Raji (cell line): Measurements from ENCODE around the gene VASH1.

ENCODE experiments used
- POLR2A ChIP-seq: IDR thresholded peaks from 2 replicates; pipeline ENCODE4 v1.6.1; 2011; ENCODE audit warnings: low read depth, low read length, control low read depth; ENCODE audit not compliant: insufficient read depth

The VASH1 gene

GRCh38 chr14:76820700-76821099, 59.4 kb downstream of the VASH1 start:
- TF ChIP-seq POLR2A = no peak

DNA sequence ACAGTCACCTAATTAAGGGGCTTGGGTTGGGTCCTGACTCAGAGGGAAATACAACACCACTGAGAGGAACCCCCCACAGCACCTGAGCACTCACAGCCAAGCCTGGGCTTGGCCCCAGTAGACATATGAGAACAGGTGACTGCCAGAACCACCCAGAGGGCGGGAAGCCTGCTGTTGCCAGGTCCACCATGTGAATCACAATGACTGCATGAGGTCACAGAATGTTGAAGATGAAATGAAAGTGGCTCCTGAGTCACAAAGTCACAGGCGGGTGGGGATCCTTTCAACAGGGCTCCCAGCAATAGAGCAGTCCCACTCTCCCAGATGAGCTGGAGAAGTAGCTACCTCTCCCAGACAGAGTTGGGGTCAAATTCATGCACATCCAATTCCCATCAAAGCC, 64.9 kb downstream of the VASH1 start, which contains the start of gene LRRC74A:
Gene LRRC74A, plus strand, starts transcription at position 287 of the 400 bp plus-strand sequence. CDS start 290 bp downstream, outside the sequence.
- no peak for TF ChIP-seq POLR2A

DNA sequence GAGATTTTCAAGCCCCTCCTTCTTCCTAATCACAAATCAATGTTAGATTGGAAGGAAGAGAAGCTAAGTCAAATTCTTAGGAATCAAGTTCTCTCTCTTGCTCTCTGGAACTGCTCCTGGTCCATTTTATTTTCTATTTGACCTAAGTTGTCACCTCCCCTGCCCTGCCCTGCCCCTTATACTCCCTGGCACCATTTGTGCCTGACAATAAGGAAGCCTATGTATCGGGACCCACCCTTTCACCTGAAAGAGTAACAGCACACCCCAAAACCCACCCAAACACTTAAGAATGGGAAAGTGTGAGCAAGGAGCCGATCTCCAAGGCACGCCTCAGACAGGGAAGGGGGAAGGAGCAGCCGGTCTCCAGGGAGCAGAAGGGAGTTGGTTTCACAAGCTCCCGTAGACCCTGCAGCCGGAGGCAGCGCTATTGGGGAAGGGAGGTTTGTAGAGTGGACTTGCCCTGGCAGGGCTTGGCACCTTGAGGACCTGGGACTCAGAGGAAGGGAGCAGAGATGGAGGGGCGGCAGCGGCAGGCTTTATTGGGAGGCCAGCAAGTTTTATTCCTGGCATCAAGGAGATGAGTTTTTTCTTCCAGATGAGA, 66.5 kb downstream of the VASH1 start:
- TF ChIP-seq POLR2A = no peak

DNA sequence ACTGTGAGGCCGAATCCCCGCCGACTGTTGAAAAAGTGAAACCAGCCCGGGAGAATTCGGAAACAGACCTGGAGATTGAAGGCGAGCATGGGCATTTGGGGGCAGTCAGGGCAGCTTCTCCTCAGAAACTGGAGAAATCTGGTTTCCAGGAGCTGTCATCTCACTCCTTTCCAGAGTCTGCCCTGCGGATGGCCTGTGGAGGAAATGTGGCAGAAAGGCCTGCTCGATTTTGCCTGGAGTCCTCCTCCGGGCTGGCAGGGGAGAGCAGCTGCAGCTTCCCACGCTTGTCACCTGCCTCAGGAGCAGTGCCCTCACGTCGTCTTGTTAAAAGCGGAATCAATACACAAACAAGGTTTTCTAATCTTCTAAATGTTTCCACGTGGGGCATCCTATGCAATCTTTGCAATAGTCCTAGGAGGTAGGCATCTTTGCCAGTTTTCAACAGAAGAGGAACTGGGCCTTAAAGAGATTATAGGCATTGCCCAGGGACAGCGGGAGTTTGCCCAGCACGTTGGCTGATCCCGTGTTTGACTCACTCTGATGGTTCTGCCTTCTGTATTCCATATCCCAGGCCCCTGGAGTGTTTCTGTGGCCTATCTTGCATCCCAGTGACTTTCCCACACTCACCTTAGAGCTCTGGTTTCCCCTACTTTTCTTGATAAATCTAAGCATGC, 67.2 kb downstream of the VASH1 start:
- no peak for TF ChIP-seq POLR2A

DNA sequence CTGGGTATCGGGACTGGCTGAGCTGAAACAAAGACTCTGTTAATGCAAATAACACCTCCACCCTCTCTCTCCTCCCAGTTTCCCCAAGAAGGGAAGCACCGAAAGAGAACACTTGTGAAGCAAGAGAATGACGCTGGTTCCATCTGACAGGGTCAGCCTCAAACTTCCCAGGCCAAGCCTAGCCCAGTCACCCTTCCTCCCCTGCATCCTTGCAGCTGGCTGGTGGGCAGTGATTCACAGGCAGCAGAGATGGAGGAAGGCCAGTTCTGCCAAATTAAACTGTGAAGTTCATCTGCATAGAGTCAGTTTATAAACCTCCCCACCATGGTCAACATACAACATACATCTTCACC, 67.7 kb downstream of the VASH1 start:
- TF ChIP-seq POLR2A = no peak

DNA sequence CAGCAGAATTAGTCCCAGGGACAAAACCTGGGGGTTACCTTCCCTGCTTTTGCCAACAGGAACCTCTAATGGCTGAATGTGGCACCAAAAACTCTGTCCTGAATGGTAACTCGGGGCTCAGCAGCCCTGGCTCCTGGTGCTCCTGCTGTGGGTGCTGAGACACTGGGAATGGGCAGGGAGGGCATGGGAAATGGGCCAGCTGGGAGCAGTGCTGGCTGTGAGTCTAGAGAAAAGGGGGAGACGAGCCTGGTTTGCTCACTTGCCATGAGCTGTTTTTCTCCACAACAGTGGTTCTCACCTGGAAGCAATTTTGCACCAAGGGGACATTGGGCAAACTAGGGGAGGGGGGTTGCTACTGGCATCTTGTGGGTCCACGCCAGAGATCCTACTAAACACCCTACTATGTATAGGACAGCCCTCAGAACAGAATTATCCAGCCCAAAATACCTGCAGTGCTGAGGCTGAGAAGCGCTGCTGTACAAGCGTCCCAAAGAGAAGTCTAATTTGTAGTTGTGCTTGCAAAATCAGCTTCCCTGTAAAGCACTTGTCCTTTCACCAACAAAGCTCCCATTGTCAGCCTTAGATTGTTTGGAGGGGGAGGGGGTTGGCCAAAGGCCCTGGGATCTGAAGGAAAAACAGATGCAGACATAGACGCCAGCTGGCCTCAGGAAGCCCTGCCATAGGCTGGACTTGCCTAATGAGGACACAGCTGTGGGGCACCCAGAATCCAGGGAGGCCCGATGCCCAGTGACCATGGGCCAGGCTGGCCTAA, 68.6 kb downstream of the VASH1 start:
- no peak for TF ChIP-seq POLR2A

GRCh38 chr14:76830556-76830955, 69.3 kb downstream of the VASH1 start:
- no peak for TF ChIP-seq POLR2A

DNA sequence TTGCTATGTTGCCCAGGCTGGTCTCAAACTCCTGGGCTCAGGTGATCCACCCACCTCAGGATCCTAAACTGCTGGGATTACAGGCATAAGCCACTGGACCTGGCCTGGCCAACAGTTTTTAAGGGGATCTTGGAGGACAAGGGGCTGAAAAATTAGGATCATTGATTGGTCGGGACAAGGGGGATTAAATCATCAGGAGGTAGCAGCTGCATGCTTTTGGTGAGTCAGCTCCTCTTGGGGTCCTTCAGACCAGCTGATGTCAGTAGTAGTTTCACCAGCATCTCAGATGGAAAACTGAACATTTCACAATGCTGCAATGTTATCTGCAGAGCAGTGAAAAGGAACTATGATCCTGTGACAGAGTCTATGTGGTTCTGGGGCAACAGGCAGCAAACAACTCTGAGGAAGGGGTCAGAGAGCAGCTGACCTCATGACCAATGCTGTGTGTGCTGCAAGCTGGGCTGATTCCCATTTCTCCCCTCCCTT, 71.3 kb downstream of the VASH1 start:
- no peak for TF ChIP-seq POLR2A
